B cell (primary cell): ENCODE results near the gene KIF21A. TPM values are rescaled to one million over a fixed set of nuclear protein-coding genes. Genes with fewer than 3 reads are reported as not detected.

Experiments used
- ATAC-seq: fragments of 200-7000 bp; cut with Tn5 transposase; one replicate; pipeline ENCODE4 v1.10.0; 2021; ENCODE audit warnings: low read depth, mild to moderate bottlenecking, moderate number of reproducible peaks, moderate library complexity
- CTCF ChIA-PET: fragments of 350-600 bp; sonication (Branson Sonifier 250); formaldehyde crosslinking; loops from one replicate; lab custom pipeline; 2021; ENCODE audit warnings: antibody characterized with exemption, inconsistent platforms; lab: Charles Lee
- POLR2A ChIA-PET: fragments of 350-600 bp; sonication (Branson Sonifier 250); formaldehyde crosslinking; loops from one replicate; lab custom pipeline; 2021; ENCODE audit warnings: antibody characterized with exemption; lab: Charles Lee
- DNase-seq: peaks from one replicate; pipeline ENCODE4 v3.0.0; 2013
- H2AFZ ChIP-seq: 2 replicates; pipeline ENCODE4 v1.6.1; 2012; ENCODE audit warnings: mild to moderate bottlenecking, low read depth, low read length; ENCODE audit not compliant: insufficient read depth, poor library complexity, severe bottlenecking
- H3K27ac ChIP-seq, 2 donors: 1 replicate in 1 of 2; 2 replicates in 1 of 2; pipeline ENCODE4 v1.5.1; 2012 to 2013; ENCODE audit warnings: low read length in 2 of 2, mild to moderate bottlenecking in 2 of 2, moderate library complexity in 1 of 2
- H3K27me3 ChIP-seq, 4 experiments: fragments of 200-600 bp in 1 of 4; sonication (generic) in 1 of 4; replicated peaks in 1 of 4; 1 replicate in 2 of 4; 2 replicates in 2 of 4; pipeline versions ENCODE4 v1.6.1 to v1.7.0; 2013 to 2016; ENCODE audit warnings: low read length in 3 of 4, mild to moderate bottlenecking in 2 of 4, mixed read lengths in 1 of 4, moderate library complexity in 1 of 4; ENCODE audit not compliant: insufficient read depth in 4 of 4, control insufficient read depth in 3 of 4; ENCODE audit errors: control extremely low read depth in 1 of 4
- H3K36me3 ChIP-seq, 2 experiments: replicated peaks in 1 of 2; 1 replicate in 1 of 2; 2 replicates in 1 of 2; pipeline versions ENCODE4 v1.6.1 to v1.7.1; 2013; ENCODE audit warnings: low read length in 1 of 2; ENCODE audit not compliant: insufficient read depth in 2 of 2, control insufficient read depth in 1 of 2; ENCODE audit errors: control extremely low read depth in 1 of 2, extremely low read depth in 1 of 2
- H3K4me1 ChIP-seq, 2 donors: fragments of 200-600 bp in 1 of 2; sonication (generic) in 1 of 2; 1 replicate in 1 of 2; 2 replicates in 1 of 2; pipeline versions ENCODE4 v1.5.1 to v1.6.1; 2013 to 2017; ENCODE audit warnings: low read length in 2 of 2; ENCODE audit not compliant: control insufficient read depth in 2 of 2, insufficient read depth in 2 of 2
- H3K4me2 ChIP-seq: replicated peaks from 2 replicates; pipeline ENCODE3; 2012; ENCODE audit warnings: mild to moderate bottlenecking, low read depth, low read length; ENCODE audit not compliant: poor library complexity, severe bottlenecking
- H3K4me3 ChIP-seq, 5 experiments: fragments of 200-600 bp in 1 of 5; sonication (generic) in 1 of 5; 1 replicate in 3 of 5; 2 replicates in 2 of 5; pipeline versions ENCODE4 v1.5.1 to v1.7.0; 2011 to 2016; ENCODE audit warnings: low read length in 4 of 5, mild to moderate bottlenecking in 4 of 5, low read depth in 2 of 5, control low read depth in 1 of 5, moderate library complexity in 1 of 5; ENCODE audit not compliant: insufficient read depth in 1 of 5; ENCODE audit errors: control extremely low read depth in 1 of 5, extremely low read depth in 1 of 5
- H3K79me2 ChIP-seq: fragments of 200-600 bp; sonication (generic); one replicate; pipeline ENCODE4 v1.6.0; 2016; ENCODE audit warnings: low read length; ENCODE audit not compliant: control insufficient read depth, insufficient read depth
- H3K9ac ChIP-seq: fragments of 200-600 bp; sonication (generic); 2 replicates; pipeline ENCODE4 v1.6.1; 2017; ENCODE audit warnings: mild to moderate bottlenecking, low read length, moderate library complexity
- H3K9me3 ChIP-seq, 3 donors: one replicate each; pipeline versions ENCODE4 v1.6.1 to v1.7.1; 2013; ENCODE audit warnings: low read length in 2 of 3; ENCODE audit not compliant: control insufficient read depth in 2 of 3, insufficient read depth in 1 of 3; ENCODE audit errors: control extremely low read depth in 1 of 3
- H4K20me1 ChIP-seq: 2 replicates; pipeline ENCODE4 v1.6.0; 2012; ENCODE audit warnings: mild to moderate bottlenecking, low read length; ENCODE audit not compliant: insufficient read depth, control insufficient read depth, poor library complexity, severe bottlenecking
- H3K27ac Mint-ChIP-seq: one replicate; pipeline ENCODE4 v1.8.0; 2021; ENCODE audit warnings: mixed read lengths
- H3K27me3 Mint-ChIP-seq: one replicate; pipeline ENCODE4 v1.8.0; 2021; ENCODE audit warnings: mixed read lengths
- H3K4me1 Mint-ChIP-seq: one replicate; pipeline ENCODE4 v1.8.0; 2021; ENCODE audit warnings: mixed read lengths
- H3K4me3 Mint-ChIP-seq: one replicate; pipeline ENCODE4 v1.8.0; 2021; ENCODE audit warnings: mixed read lengths
- H3K9me3 Mint-ChIP-seq: one replicate; pipeline ENCODE4 v1.8.0; 2022; ENCODE audit warnings: mixed read lengths; ENCODE audit not compliant: insufficient read depth
- EZH2 ChIP-seq: IDR thresholded peaks from 2 replicates; pipeline ENCODE4 v1.6.1; 2012; ENCODE audit warnings: borderline replicate concordance, low read depth, mild to moderate bottlenecking, moderate library complexity, low read length; ENCODE audit not compliant: insufficient read depth, poor library complexity, severe bottlenecking
- WGBS: methylation state at CpG from one replicate; pipeline ENCODE4 v1.1.5; 2013; ENCODE audit warnings: missing lambda C conversion rate; ENCODE audit not compliant: insufficient coverage; 5-methylcytosine and 5-hydroxymethylcytosine counted together
- intact Hi-C: fragments of 100-400 bp; cut with micrococcal nuclease; formaldehyde crosslinking; loops from one replicate; pipeline ENCODE4 v1.10.0; 2022
- polyA plus RNA-seq: library from polyadenylated mRNA; depleted of rRNA; stranded (reverse); fragments of >200 nt; gene quantifications from 2 replicates; pipeline ENCODE4 v1.2.3, GENCODE V29; 2012
- total RNA-seq, 2 donors: library from RNA; stranded (reverse); fragments of 120-200 nt in 1 of 2; gene quantifications; 1 replicate in 1 of 2; 2 replicates in 1 of 2; pipeline versions ENCODE4 v1.2.3 to v1.2.4, GENCODE V29; 2013 to 2022
- TF ChIP-seq, protein P1 (sequence below): fragments of 200-600 bp; IDR thresholded peaks from one replicate; pipeline ENCODE4 v1.8.0; 2022; ENCODE audit warnings: antibody characterized with exemption, mild to moderate bottlenecking

KIF21A gene
- total and polyA plus RNA-seq, 2 donors (not counting 1 experiment from before 2014, with no cell fraction given): 0.33 to 2.2 TPM

DNA sequence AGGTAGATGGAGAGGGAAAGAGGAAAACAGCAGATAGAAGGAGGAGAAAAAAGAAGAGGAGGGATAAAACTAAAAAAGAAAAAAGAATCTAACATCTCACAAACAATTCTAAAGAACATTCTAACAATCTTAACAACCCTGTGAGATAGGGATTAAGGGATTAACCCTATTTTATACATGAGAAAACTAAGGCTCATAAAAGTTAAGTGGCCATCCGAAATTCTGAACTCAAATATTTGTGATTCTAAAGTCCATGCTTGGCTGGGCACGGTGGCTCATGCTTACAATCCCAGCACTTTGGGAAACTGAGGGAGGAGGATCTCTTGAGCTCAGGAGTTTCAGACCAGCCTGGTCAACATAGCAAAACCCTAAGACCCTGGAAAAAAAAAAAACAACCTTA is 13.1 kb downstream of the KIF21A start:
- Histone ChIP-seq H4K20me1 (no peaks in the 10 kb centered on the region), H3K4me1 (no peaks in the 10 kb centered on the region), H3K4me2 (no peak overlapping the region), H3K79me2 (no peaks in the 10 kb centered on the region), H3K27ac (no peak overlapping the region), H3K27me3 (no peaks in the 10 kb centered on the region), H3K36me3 (no peaks in the 10 kb centered on the region), H3K9me3 (no peaks in the 10 kb centered on the region), H2AFZ (no peak overlapping the region), H3K9ac (no peak overlapping the region), H3K4me3 (no peak overlapping the region)
- ATAC-seq (no peak), DNase-seq (no peak)
- Mint-ChIP-seq H3K27me3 (peaks cover 4% of the 10 kb centered on the region), H3K9me3 (no peaks in the 10 kb centered on the region), H3K4me3 (no peak overlapping the region), H3K4me1 (no peaks in the 10 kb centered on the region), H3K27ac (no peak overlapping the region)
- intact Hi-C loops: no loop called here
- TF ChIP-seq EZH2: no peak
- TF ChIP-seq, protein P1, sequence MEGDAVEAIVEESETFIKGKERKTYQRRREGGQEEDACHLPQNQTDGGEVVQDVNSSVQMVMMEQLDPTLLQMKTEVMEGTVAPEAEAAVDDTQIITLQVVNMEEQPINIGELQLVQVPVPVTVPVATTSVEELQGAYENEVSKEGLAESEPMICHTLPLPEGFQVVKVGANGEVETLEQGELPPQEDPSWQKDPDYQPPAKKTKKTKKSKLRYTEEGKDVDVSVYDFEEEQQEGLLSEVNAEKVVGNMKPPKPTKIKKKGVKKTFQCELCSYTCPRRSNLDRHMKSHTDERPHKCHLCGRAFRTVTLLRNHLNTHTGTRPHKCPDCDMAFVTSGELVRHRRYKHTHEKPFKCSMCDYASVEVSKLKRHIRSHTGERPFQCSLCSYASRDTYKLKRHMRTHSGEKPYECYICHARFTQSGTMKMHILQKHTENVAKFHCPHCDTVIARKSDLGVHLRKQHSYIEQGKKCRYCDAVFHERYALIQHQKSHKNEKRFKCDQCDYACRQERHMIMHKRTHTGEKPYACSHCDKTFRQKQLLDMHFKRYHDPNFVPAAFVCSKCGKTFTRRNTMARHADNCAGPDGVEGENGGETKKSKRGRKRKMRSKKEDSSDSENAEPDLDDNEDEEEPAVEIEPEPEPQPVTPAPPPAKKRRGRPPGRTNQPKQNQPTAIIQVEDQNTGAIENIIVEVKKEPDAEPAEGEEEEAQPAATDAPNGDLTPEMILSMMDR: no peak
- ChIA-PET POLR2A (no interaction called here), CTCF (no interaction called here)
- WGBS: 100% methylated on average over 1 of the region's 2 CpGs

GRCh38 chr12:39427360-39427808 is 15.5 kb downstream of the KIF21A start:
- Histone ChIP-seq H3K4me2 (no peak overlapping the region), H3K9me3 (no peaks in the 10 kb centered on the region), H3K4me1 (no peaks in the 10 kb centered on the region), H3K36me3 (no peaks in the 10 kb centered on the region), H3K27ac (no peak overlapping the region), H3K4me3 (no peak overlapping the region), H2AFZ (no peak overlapping the region), H3K9ac (no peak overlapping the region), H3K27me3 (no peaks in the 10 kb centered on the region), H4K20me1 (no peaks in the 10 kb centered on the region), H3K79me2 (no peaks in the 10 kb centered on the region)
- CTCF ChIA-PET: no interaction called here
- no peaks in the 10 kb centered on the region for H3K4me1 Mint-ChIP-seq
- no peak overlapping the region for H3K4me3 Mint-ChIP-seq
- H3K27me3 Mint-ChIP-seq: peaks cover 4% of the 10 kb centered on the region
- no peak overlapping the region for H3K27ac Mint-ChIP-seq
- WGBS: no CpG with 5 or more reads among the region's 3 CpGs
- no peaks in the 10 kb centered on the region for H3K9me3 Mint-ChIP-seq
- TF ChIP-seq, protein P1: no peak
- no peak for TF ChIP-seq EZH2
- ATAC-seq (no peak), DNase-seq (no peak)
- intact Hi-C loops: no loop called here
- POLR2A ChIA-PET: no interaction called here
